ENCODE data around the gene THSD7B.
"Not testable (repeated sequence)": the region's sequence is repeated elsewhere in the genome, so short reads cannot be mapped to it uniquely, and the experiment has no call there.

The THSD7B gene

DNA sequence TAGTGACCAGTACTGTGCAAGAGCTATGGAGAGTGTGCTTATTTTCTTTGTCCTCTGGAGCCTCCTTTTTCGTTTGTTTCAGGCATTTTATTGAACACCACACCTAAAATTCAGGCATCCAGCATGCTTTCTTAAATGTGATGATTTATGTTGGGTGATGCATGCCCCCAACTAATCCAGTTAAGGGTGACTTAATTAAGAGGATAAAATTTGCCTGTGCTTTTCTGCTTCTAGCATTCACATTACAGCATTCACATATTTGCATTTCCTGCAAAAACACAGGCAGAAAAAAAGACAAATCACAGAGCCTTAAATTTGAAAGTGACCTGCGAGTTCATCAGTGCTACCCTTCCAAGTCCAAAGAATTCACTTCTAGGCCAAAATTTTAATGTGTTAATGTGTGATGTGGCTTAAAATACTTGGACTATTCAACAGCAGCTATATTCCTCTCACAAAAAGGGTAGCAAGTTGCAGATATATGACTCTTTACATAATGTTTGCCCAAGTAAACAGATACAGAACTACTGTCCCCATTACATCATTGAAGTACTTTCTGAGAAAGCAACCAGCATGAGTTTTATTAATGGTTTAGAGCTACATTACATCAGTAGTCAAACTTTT is 286.5 kb downstream of the THSD7B start:
- Histone ChIP-seq H3K4me1 (ENCODE audit: control insufficient read depth, insufficient read depth, low read depth, low read length) (no peaks in the 10 kb centered on the region), H2BK5ac (ENCODE audit: low read depth, low read length, poor library complexity, severe bottlenecking) (no peak overlapping the region), H3K18ac (ENCODE audit: low read depth in 1 of 2, low read length in 2 of 2) (no peak overlapping the region), H3K4ac (ENCODE audit: low read depth in 1 of 2, low read length in 2 of 2) (no peak overlapping the region), H3K14ac (ENCODE audit: low read length in 2 of 2) (no peak overlapping the region), H3K23ac (ENCODE audit: low read length in 2 of 2) (no peak overlapping the region), H3K4me3 (ENCODE audit: insufficient read depth in 1 of 2, low read depth in 1 of 2, low read length in 2 of 2) (no peak overlapping the region), H2BK15ac (ENCODE audit: low read depth, poor library complexity, severe bottlenecking) (no peak overlapping the region), H2AK5ac (ENCODE audit: low read length, severe bottlenecking) (no peak overlapping the region), H3K9ac (ENCODE audit: low read length) (no peak overlapping the region), H3K9me3 (ENCODE audit: control insufficient read depth, low read length) (no peaks in the 10 kb centered on the region), H3K4me2 (ENCODE audit: low read length, poor library complexity, severe bottlenecking) (no peak overlapping the region), H4K91ac (ENCODE audit: low read length) (no peak overlapping the region), H3K36me3 (ENCODE audit: control insufficient read depth in 1 of 2, insufficient read depth in 2 of 2, low read depth in 1 of 2, low read length in 2 of 2) (no peaks in the 10 kb centered on the region), H2BK120ac (ENCODE audit: low read depth, low read length) (no peak overlapping the region), H2AFZ (ENCODE audit: low read depth, low read length) (no peak overlapping the region), H3K79me1 (replicated peaks; ENCODE audit: low read length, poor library complexity, severe bottlenecking) (no peaks in the 10 kb centered on the region), H4K8ac (ENCODE audit: low read length) (no peak overlapping the region), H3K27me3 (ENCODE audit: control insufficient read depth in 1 of 2, insufficient read depth in 1 of 2, low read length in 2 of 2) (no peaks in the 10 kb centered on the region), H2BK12ac (ENCODE audit: low read length in 2 of 2) (no peak overlapping the region), H3K27ac (ENCODE audit: low read length, poor library complexity, severe bottlenecking) (no peak overlapping the region)
- no peak for DNase-seq
- no CpG with 5 or more reads among the region's 2 CpGs for WGBS

DNA sequence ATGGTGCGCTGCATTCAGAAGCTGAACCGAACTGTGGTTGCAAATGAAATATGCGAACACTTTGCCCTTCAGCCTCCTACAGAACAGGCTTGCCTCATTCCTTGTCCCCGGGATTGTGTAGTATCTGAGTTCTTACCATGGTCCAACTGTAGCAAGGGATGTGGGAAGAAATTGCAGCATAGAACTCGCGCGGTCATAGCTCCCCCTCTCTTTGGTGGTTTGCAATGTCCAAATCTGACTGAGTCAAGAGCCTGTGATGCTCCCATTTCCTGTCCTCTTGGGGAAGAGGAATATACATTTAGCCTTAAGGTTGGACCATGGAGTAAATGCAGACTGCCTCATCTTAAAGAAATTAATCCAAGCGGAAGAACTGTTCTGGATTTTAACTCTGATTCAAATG is 291.4 kb downstream of the THSD7B start:
- H3K18ac ChIP-seq (ENCODE audit: low read depth in 1 of 2, low read length in 2 of 2), result no peak overlapping the region
- H2AK5ac ChIP-seq (ENCODE audit: low read length, severe bottlenecking), result no peak overlapping the region
- no peak overlapping the region for H2BK15ac ChIP-seq (ENCODE audit: low read depth, poor library complexity, severe bottlenecking)
- 89% methylated on average over 7 of the region's 8 CpGs for WGBS
- no peak overlapping the region for H3K23ac ChIP-seq (ENCODE audit: low read length in 2 of 2)
- no peak overlapping the region for H3K9ac ChIP-seq (ENCODE audit: low read length)
- no peak overlapping the region for H3K4me3 ChIP-seq (ENCODE audit: insufficient read depth in 1 of 2, low read depth in 1 of 2, low read length in 2 of 2)
- H3K4ac ChIP-seq (ENCODE audit: low read depth in 1 of 2, low read length in 2 of 2), result no peak overlapping the region
- H3K4me1 ChIP-seq (ENCODE audit: control insufficient read depth, insufficient read depth, low read depth, low read length), result no peaks in the 10 kb centered on the region
- H4K8ac ChIP-seq (ENCODE audit: low read length), result no peak overlapping the region
- no peak overlapping the region for H2BK120ac ChIP-seq (ENCODE audit: low read depth, low read length)
- H3K4me2 ChIP-seq (ENCODE audit: low read length, poor library complexity, severe bottlenecking), result no peak overlapping the region
- H2BK5ac ChIP-seq (ENCODE audit: low read depth, low read length, poor library complexity, severe bottlenecking), result no peak overlapping the region
- H3K9me3 ChIP-seq (ENCODE audit: control insufficient read depth, low read length), result no peaks in the 10 kb centered on the region
- no peaks in the 10 kb centered on the region for H3K36me3 ChIP-seq (ENCODE audit: control insufficient read depth in 1 of 2, insufficient read depth in 2 of 2, low read depth in 1 of 2, low read length in 2 of 2)
- no peaks in the 10 kb centered on the region for H3K27me3 ChIP-seq (ENCODE audit: control insufficient read depth in 1 of 2, insufficient read depth in 1 of 2, low read length in 2 of 2)
- H3K14ac ChIP-seq (ENCODE audit: low read length in 2 of 2), result no peak overlapping the region
- no peak overlapping the region for H3K27ac ChIP-seq (ENCODE audit: low read length, poor library complexity, severe bottlenecking)
- no peaks in the 10 kb centered on the region for H3K79me1 ChIP-seq (replicated peaks; ENCODE audit: low read length, poor library complexity, severe bottlenecking)
- no peak for DNase-seq
- no peak overlapping the region for H2BK12ac ChIP-seq (ENCODE audit: low read length in 2 of 2)
- no peak overlapping the region for H2AFZ ChIP-seq (ENCODE audit: low read depth, low read length)
- no peak overlapping the region for H4K91ac ChIP-seq (ENCODE audit: low read length)

DNA sequence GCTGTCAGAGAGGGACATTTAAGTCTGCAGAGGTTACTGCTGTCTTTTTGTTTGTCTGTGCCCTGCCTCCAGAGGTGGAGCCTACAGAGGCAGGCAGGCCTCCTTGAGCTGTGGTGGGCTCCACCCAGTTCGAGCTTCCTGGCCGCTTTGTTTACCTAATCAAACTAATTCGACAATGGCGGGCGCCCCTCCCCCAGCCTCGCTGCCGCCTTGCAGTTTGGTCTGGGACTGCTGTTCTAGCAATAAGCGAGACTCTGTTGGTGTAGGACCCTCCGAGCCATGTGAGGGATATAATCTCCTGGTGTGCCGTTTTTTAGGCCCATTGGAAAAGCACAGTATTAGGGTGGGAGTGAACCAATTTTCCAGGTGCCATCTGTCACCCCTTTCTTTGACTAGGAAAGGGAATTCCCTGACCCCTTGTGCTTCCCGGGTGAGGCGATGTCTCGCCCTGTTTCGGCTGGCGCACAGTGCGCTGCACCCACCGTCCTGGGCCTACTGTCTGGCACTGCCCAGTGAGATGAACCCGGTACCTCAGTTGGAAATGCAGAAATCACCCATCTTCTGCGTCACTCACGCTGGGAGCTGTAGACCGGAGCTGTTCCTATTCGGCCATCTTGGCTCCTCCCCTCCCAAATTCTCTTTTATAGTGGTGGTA is 310.9 kb downstream of the THSD7B start:
- not testable (repeated sequence) for H4K91ac ChIP-seq (ENCODE audit: low read length); H3K4ac ChIP-seq (ENCODE audit: low read depth in 1 of 2, low read length in 2 of 2); H3K27me3 ChIP-seq (ENCODE audit: control insufficient read depth in 1 of 2, insufficient read depth in 1 of 2, low read length in 2 of 2); H4K8ac ChIP-seq (ENCODE audit: low read length); H3K18ac ChIP-seq (ENCODE audit: low read depth in 1 of 2, low read length in 2 of 2); H3K9ac ChIP-seq (ENCODE audit: low read length); H3K27ac ChIP-seq (ENCODE audit: low read length, poor library complexity, severe bottlenecking); H3K4me3 ChIP-seq (ENCODE audit: insufficient read depth in 1 of 2, low read depth in 1 of 2, low read length in 2 of 2); H2BK15ac ChIP-seq (ENCODE audit: low read depth, poor library complexity, severe bottlenecking); H3K36me3 ChIP-seq (ENCODE audit: control insufficient read depth in 1 of 2, insufficient read depth in 2 of 2, low read depth in 1 of 2, low read length in 2 of 2); H3K14ac ChIP-seq (ENCODE audit: low read length in 2 of 2); H2BK120ac ChIP-seq (ENCODE audit: low read depth, low read length); H2AFZ ChIP-seq (ENCODE audit: low read depth, low read length); H3K23ac ChIP-seq (ENCODE audit: low read length in 2 of 2); H3K4me2 ChIP-seq (ENCODE audit: low read length, poor library complexity, severe bottlenecking); H2AK5ac ChIP-seq (ENCODE audit: low read length, severe bottlenecking); H2BK5ac ChIP-seq (ENCODE audit: low read depth, low read length, poor library complexity, severe bottlenecking); H2BK12ac ChIP-seq (ENCODE audit: low read length in 2 of 2); H3K79me1 ChIP-seq (replicated peaks; ENCODE audit: low read length, poor library complexity, severe bottlenecking); H3K9me3 ChIP-seq (ENCODE audit: control insufficient read depth, low read length); DNase-seq; H3K4me1 ChIP-seq (ENCODE audit: control insufficient read depth, insufficient read depth, low read depth, low read length)
- 93% methylated on average over 22 of the region's 22 CpGs for WGBS

DNA sequence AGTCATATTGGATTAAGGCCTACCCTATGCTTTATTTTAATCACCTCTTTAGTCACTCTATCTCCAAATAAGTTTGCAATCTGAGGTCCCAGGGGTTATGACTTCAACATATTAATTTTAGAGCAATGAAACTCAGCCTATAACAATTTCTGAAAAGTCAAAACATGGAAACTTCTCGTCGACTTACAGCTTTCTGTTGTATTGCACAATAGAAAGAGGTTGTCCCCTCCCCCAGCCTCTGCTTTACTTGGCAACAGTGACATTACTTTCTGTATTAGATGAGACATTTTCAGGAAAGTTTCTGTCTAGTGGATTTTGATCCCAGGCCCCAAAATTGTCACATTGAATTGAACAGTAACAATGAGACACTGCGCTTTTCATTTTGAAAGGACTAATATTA is 326.4 kb downstream of the THSD7B start:
- no peak overlapping the region for H2AFZ ChIP-seq (ENCODE audit: low read depth, low read length)
- H3K27ac ChIP-seq (ENCODE audit: low read length, poor library complexity, severe bottlenecking), result no peak overlapping the region
- H3K79me1 ChIP-seq (replicated peaks; ENCODE audit: low read length, poor library complexity, severe bottlenecking), result no peaks in the 10 kb centered on the region
- no peak overlapping the region for H3K14ac ChIP-seq (ENCODE audit: low read length in 2 of 2)
- no peak overlapping the region for H3K23ac ChIP-seq (ENCODE audit: low read length in 2 of 2)
- no peak overlapping the region for H3K4me2 ChIP-seq (ENCODE audit: low read length, poor library complexity, severe bottlenecking)
- H3K36me3 ChIP-seq (ENCODE audit: control insufficient read depth in 1 of 2, insufficient read depth in 2 of 2, low read depth in 1 of 2, low read length in 2 of 2), result no peaks in the 10 kb centered on the region
- WGBS, result 83% methylated on average over 2 of the region's 3 CpGs
- no peak overlapping the region for H2BK5ac ChIP-seq (ENCODE audit: low read depth, low read length, poor library complexity, severe bottlenecking)
- no peak for DNase-seq
- H2BK12ac ChIP-seq (ENCODE audit: low read length in 2 of 2), result no peak overlapping the region
- H2AK5ac ChIP-seq (ENCODE audit: low read length, severe bottlenecking), result no peak overlapping the region
- H4K8ac ChIP-seq (ENCODE audit: low read length), result no peak overlapping the region
- H3K9ac ChIP-seq (ENCODE audit: low read length), result no peak overlapping the region
- no peaks in the 10 kb centered on the region for H3K4me1 ChIP-seq (ENCODE audit: control insufficient read depth, insufficient read depth, low read depth, low read length)
- no peak overlapping the region for H3K4ac ChIP-seq (ENCODE audit: low read depth in 1 of 2, low read length in 2 of 2)
- H3K4me3 ChIP-seq (ENCODE audit: insufficient read depth in 1 of 2, low read depth in 1 of 2, low read length in 2 of 2), result no peak overlapping the region
- H3K27me3 ChIP-seq (ENCODE audit: control insufficient read depth in 1 of 2, insufficient read depth in 1 of 2, low read length in 2 of 2), result no peaks in the 10 kb centered on the region
- no peak overlapping the region for H2BK120ac ChIP-seq (ENCODE audit: low read depth, low read length)
- no peak overlapping the region for H3K18ac ChIP-seq (ENCODE audit: low read depth in 1 of 2, low read length in 2 of 2)
- H2BK15ac ChIP-seq (ENCODE audit: low read depth, poor library complexity, severe bottlenecking), result no peak overlapping the region
- H3K9me3 ChIP-seq (ENCODE audit: control insufficient read depth, low read length), result no peaks in the 10 kb centered on the region
- no peak overlapping the region for H4K91ac ChIP-seq (ENCODE audit: low read length)

Data from mesenchymal stem cell (in vitro differentiated cells and primary cell).